ENCODE measurements around the gene PDLIM4. TPM values are rescaled to one million over a fixed set of nuclear protein-coding genes. Genes with fewer than 3 reads are reported as not detected.

The PDLIM4 gene
- polyA plus RNA-seq, 1 donor from 2014 or later: not detected

DNA sequence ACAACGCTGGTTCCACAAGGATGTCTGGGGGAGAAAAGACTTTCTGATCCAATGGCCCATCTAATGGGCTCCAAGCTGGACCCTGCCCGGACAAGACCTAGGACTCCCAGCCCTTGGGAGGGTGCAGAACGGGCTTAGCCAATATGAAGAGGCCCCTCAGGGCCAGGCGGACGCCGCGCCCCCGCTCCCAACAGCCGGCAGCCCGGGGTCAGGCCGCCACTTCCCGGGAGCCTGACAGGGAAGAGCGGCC, 30.3 kb upstream of the PDLIM4 start:
- Histone ChIP-seq H3K4me3 (ENCODE audit: low read length) (peak overlapping the region; percentile 75), H3K9ac (ENCODE audit: low read length) (peak overlapping the region; percentile 58), H3K9me3 (ENCODE audit: low read length) (no peaks in the 10 kb centered on the region), H4K20me1 (ENCODE audit: insufficient read depth) (no peaks in the 10 kb centered on the region), H3F3A (ENCODE audit: insufficient read depth, low read length, poor library complexity, severe bottlenecking) (no peaks in the 10 kb centered on the region), H3K9me2 (ENCODE audit: insufficient read depth, low read length) (no peaks in the 10 kb centered on the region), H3K79me2 (replicated peaks; ENCODE audit: insufficient read depth, low read length) (no peaks in the 10 kb centered on the region), H3K27ac (ENCODE audit: low read length) (no peak overlapping the region), H2AFZ (ENCODE audit: low read depth, low read length) (no peak overlapping the region), H3K27me3 (ENCODE audit: insufficient read depth, low read depth, low read length) (peaks cover 10% of the 10 kb centered on the region), H3K36me3 (ENCODE audit: insufficient read depth, low read length) (no peaks in the 10 kb centered on the region), H3K4me2 (ENCODE audit: low read length) (peak overlapping the region; percentile 48)
- TF ChIP-seq, protein P1, sequence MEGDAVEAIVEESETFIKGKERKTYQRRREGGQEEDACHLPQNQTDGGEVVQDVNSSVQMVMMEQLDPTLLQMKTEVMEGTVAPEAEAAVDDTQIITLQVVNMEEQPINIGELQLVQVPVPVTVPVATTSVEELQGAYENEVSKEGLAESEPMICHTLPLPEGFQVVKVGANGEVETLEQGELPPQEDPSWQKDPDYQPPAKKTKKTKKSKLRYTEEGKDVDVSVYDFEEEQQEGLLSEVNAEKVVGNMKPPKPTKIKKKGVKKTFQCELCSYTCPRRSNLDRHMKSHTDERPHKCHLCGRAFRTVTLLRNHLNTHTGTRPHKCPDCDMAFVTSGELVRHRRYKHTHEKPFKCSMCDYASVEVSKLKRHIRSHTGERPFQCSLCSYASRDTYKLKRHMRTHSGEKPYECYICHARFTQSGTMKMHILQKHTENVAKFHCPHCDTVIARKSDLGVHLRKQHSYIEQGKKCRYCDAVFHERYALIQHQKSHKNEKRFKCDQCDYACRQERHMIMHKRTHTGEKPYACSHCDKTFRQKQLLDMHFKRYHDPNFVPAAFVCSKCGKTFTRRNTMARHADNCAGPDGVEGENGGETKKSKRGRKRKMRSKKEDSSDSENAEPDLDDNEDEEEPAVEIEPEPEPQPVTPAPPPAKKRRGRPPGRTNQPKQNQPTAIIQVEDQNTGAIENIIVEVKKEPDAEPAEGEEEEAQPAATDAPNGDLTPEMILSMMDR (IDR thresholded peaks at IDR 0.05; ENCODE audit: poor library complexity, severe bottlenecking): no peak
- TF ChIP-seq TAF1 (IDR thresholded peaks at IDR 0.05; ENCODE audit: low read depth): no peak
- no peak for TF ChIP-seq RAD21 (conservative IDR thresholded peaks at IDR 0.05)
- no peak for TF ChIP-seq POLR2AphosphoS5 (IDR thresholded peaks at IDR 0.05)
- no peak for TF ChIP-seq SMC3 (conservative IDR thresholded peaks at IDR 0.05; ENCODE audit: poor library complexity)
- TF ChIP-seq EZH2 (IDR thresholded peaks at IDR 0.05; ENCODE audit: borderline replicate concordance, insufficient read depth, low read length, poor library complexity, severe bottlenecking): no peak
- TF ChIP-seq MXI1 (conservative IDR thresholded peaks at IDR 0.05; ENCODE audit: poor library complexity, severe bottlenecking): no peak
- TF ChIP-seq, protein P2, sequence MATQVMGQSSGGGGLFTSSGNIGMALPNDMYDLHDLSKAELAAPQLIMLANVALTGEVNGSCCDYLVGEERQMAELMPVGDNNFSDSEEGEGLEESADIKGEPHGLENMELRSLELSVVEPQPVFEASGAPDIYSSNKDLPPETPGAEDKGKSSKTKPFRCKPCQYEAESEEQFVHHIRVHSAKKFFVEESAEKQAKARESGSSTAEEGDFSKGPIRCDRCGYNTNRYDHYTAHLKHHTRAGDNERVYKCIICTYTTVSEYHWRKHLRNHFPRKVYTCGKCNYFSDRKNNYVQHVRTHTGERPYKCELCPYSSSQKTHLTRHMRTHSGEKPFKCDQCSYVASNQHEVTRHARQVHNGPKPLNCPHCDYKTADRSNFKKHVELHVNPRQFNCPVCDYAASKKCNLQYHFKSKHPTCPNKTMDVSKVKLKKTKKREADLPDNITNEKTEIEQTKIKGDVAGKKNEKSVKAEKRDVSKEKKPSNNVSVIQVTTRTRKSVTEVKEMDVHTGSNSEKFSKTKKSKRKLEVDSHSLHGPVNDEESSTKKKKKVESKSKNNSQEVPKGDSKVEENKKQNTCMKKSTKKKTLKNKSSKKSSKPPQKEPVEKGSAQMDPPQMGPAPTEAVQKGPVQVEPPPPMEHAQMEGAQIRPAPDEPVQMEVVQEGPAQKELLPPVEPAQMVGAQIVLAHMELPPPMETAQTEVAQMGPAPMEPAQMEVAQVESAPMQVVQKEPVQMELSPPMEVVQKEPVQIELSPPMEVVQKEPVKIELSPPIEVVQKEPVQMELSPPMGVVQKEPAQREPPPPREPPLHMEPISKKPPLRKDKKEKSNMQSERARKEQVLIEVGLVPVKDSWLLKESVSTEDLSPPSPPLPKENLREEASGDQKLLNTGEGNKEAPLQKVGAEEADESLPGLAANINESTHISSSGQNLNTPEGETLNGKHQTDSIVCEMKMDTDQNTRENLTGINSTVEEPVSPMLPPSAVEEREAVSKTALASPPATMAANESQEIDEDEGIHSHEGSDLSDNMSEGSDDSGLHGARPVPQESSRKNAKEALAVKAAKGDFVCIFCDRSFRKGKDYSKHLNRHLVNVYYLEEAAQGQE (IDR thresholded peaks at IDR 0.05; ENCODE audit: borderline replicate concordance): no peak
- TF ChIP-seq EP300 (conservative IDR thresholded peaks at IDR 0.05; ENCODE audit: poor library complexity, severe bottlenecking): no peak

DNA sequence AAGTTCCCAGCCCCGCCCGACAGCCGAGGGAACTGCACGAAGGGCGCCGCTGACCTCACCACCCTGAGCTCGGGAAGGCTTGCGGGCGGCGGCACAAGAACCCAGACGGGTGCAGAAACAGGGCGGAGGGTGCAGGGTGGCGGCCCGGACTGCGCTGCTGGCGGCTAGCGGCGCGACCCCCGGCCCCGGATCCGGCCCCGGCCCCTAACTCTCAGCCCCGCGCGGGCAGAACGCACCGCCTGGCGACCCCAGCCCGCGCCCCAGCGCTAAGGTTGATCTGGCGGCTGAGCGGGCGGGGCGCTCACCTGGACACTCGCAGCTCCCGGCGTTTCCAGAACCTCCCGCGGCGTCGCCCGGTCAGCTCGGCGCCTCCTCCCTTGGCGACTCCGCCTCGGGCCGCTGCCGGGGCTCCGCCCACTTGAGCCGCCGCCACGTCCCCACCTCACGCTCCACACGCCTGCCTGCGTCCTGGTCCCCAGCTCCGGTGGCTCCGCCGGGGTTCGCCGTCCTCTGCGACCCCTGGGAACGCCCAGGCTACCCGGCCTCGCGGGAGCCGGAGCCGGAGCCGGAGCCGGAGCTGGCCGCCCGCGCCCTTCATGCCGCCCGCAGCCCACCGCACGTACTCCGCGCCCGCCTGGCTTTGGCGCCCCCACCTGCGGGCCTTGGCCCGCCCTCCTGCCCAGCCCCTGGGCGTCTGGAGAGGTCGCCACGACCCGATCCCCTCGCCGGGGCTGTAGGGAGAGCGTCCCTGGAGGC, 29.8 kb upstream of the PDLIM4 start, which contains the start of gene P4HA2:
TSS of gene P4HA2 (minus strand) at position 369 of the 756 bp plus-strand sequence. CDS start 9,227 bp downstream, outside the sequence.
- Histone ChIP-seq H3K27ac (ENCODE audit: low read length) (no peak within 1 kb of the TSS), H3F3A (ENCODE audit: insufficient read depth, low read length, poor library complexity, severe bottlenecking) (no peaks in the 10 kb centered on the region), H3K9ac (ENCODE audit: low read length) (peak within 1 kb of the TSS; percentile 58), H3K9me3 (ENCODE audit: low read length) (no peaks in the 10 kb centered on the region), H3K79me2 (replicated peaks; ENCODE audit: insufficient read depth, low read length) (no peaks in the 10 kb centered on the region), H3K36me3 (ENCODE audit: insufficient read depth, low read length) (no peaks in the 10 kb centered on the region), H3K27me3 (ENCODE audit: insufficient read depth, low read depth, low read length) (peaks cover 10% of the 10 kb centered on the region), H4K20me1 (ENCODE audit: insufficient read depth) (no peaks in the 10 kb centered on the region), H3K4me2 (ENCODE audit: low read length) (peak within 1 kb of the TSS; percentile 48), H2AFZ (ENCODE audit: low read depth, low read length) (peak within 1 kb of the TSS; percentile 45), H3K9me2 (ENCODE audit: insufficient read depth, low read length) (no peaks in the 10 kb centered on the region), H3K4me3 (ENCODE audit: low read length) (peak within 1 kb of the TSS; percentile 75)
- peak; percentile 9 for TF ChIP-seq MXI1 (conservative IDR thresholded peaks at IDR 0.05; ENCODE audit: poor library complexity, severe bottlenecking)
- TF ChIP-seq, protein P1 (IDR thresholded peaks at IDR 0.05; ENCODE audit: poor library complexity, severe bottlenecking): peak; percentile 29
- no peak for TF ChIP-seq EP300 (conservative IDR thresholded peaks at IDR 0.05; ENCODE audit: poor library complexity, severe bottlenecking)

All from neural cell (in vitro differentiated cells).